Activated naive CD4-positive, alpha-beta T cell treated with anti-CD3 and anti-CD28 coated beads, Interleukin-2, amount 10 ng/mL, durations not matched to agents 7 days and 5 days (primary cell): ENCODE data around the gene LEP.
"Not testable (repeated sequence)": the region's sequence is repeated elsewhere in the genome, so short reads cannot be mapped to it uniquely, and the experiment has no call there.

Experiments
- CTCF ChIA-PET: fragments of 350-600 bp; sonication (Branson Sonifier 250); formaldehyde crosslinking; loops from one replicate; lab custom pipeline; 2021; ENCODE audit warnings: antibody characterized with exemption; lab: Charles Lee
- DNase-seq: peaks from one replicate; pipeline ENCODE4 v3.0.0-alpha.2; 2020
- H3K27ac Mint-ChIP-seq: one replicate; pipeline ENCODE4 v1.8.0; 2021; ENCODE audit warnings: mild to moderate bottlenecking, moderate library complexity, mixed read lengths
- H3K27me3 Mint-ChIP-seq: one replicate; pipeline ENCODE4 v1.8.0; 2021; ENCODE audit warnings: mild to moderate bottlenecking, mixed read lengths
- H3K36me3 Mint-ChIP-seq: one replicate; pipeline ENCODE4 v1.8.0; 2021; ENCODE audit warnings: mixed read lengths
- H3K4me1 Mint-ChIP-seq: one replicate; pipeline ENCODE4 v1.8.0; 2021; ENCODE audit warnings: mixed read lengths
- H3K4me3 Mint-ChIP-seq: one replicate; pipeline ENCODE4 v1.8.0; 2021; ENCODE audit warnings: mild to moderate bottlenecking, moderate library complexity, mixed read lengths
- H3K9me3 Mint-ChIP-seq: one replicate; pipeline ENCODE4 v1.8.0; 2021; ENCODE audit warnings: mixed read lengths

LEP gene

GRCh38 chr7:128280451-128280850, 39.4 kb downstream of the LEP start:
- peaks cover 16% of the 10 kb centered on the region for H3K27me3 Mint-ChIP-seq
- CTCF ChIA-PET, H3K36me3 Mint-ChIP-seq, H3K27ac Mint-ChIP-seq, H3K4me3 Mint-ChIP-seq, H3K4me1 Mint-ChIP-seq, DNase-seq: not testable (repeated sequence)
- peaks cover 11% of the 10 kb centered on the region for H3K9me3 Mint-ChIP-seq

GRCh38 chr7:128281605-128282380, 40.7 kb downstream of the LEP start:
- H3K36me3 Mint-ChIP-seq, result no peaks in the 10 kb centered on the region
- CTCF ChIA-PET, result no interaction called here
- H3K27me3 Mint-ChIP-seq, result peaks cover 10% of the 10 kb centered on the region
- no peak overlapping the region for H3K27ac Mint-ChIP-seq
- H3K4me1 Mint-ChIP-seq, result no peaks in the 10 kb centered on the region
- H3K4me3 Mint-ChIP-seq, result no peak overlapping the region
- H3K9me3 Mint-ChIP-seq, result peaks cover 11% of the 10 kb centered on the region
- DNase-seq, result no peak

- H3K4me1 Mint-ChIP-seq, result no peaks in the 10 kb centered on the region
- CTCF ChIA-PET, result no interaction called here
- H3K36me3 Mint-ChIP-seq, result no peaks in the 10 kb centered on the region
- no peak overlapping the region for H3K27ac Mint-ChIP-seq
- peaks cover 7% of the 10 kb centered on the region for H3K27me3 Mint-ChIP-seq
- DNase-seq, result no peak
- H3K4me3 Mint-ChIP-seq, result no peak overlapping the region
- H3K9me3 Mint-ChIP-seq, result peaks cover 11% of the 10 kb centered on the region
Observed at GRCh38 chr7:128284102-128284501, 43.0 kb downstream of the LEP start.

- Mint-ChIP-seq H3K27ac (no peak overlapping the region), H3K27me3 (no peaks in the 10 kb centered on the region), H3K36me3 (peaks cover 8% of the 10 kb centered on the region), H3K4me3 (no peak overlapping the region), H3K4me1 (no peaks in the 10 kb centered on the region), H3K9me3 (peaks cover 4% of the 10 kb centered on the region)
- CTCF ChIA-PET, result no interaction called here
- no peak for DNase-seq
Observed at GRCh38 chr7:128287556-128287955, 46.5 kb downstream of the LEP start.

GRCh38 chr7:128298004-128298403, 56.9 kb downstream of the LEP start:
- H3K27ac Mint-ChIP-seq, H3K9me3 Mint-ChIP-seq, H3K27me3 Mint-ChIP-seq, H3K4me3 Mint-ChIP-seq, CTCF ChIA-PET, H3K36me3 Mint-ChIP-seq, H3K4me1 Mint-ChIP-seq, DNase-seq: not testable (repeated sequence)

GRCh38 chr7:128299109-128299607, 58.1 kb downstream of the LEP start:
- H3K27me3 Mint-ChIP-seq, result no peaks in the 10 kb centered on the region
- CTCF ChIA-PET, result no interaction called here
- no peak overlapping the region for H3K27ac Mint-ChIP-seq
- H3K4me1 Mint-ChIP-seq, result no peaks in the 10 kb centered on the region
- no peak for DNase-seq
- no peak overlapping the region for H3K4me3 Mint-ChIP-seq
- peaks cover 3% of the 10 kb centered on the region for H3K36me3 Mint-ChIP-seq
- H3K9me3 Mint-ChIP-seq, result no peaks in the 10 kb centered on the region

- no peaks in the 10 kb centered on the region for H3K27me3 Mint-ChIP-seq
- DNase-seq, result no peak
- no peaks in the 10 kb centered on the region for H3K9me3 Mint-ChIP-seq
- no peak overlapping the region for H3K27ac Mint-ChIP-seq
- H3K4me1 Mint-ChIP-seq, result no peaks in the 10 kb centered on the region
- no peak overlapping the region for H3K4me3 Mint-ChIP-seq
- CTCF ChIA-PET, result no interaction called here
- peaks cover 13% of the 10 kb centered on the region for H3K36me3 Mint-ChIP-seq
Observed at GRCh38 chr7:128302139-128302538, 61.1 kb downstream of the LEP start.

GRCh38 chr7:128303133-128303532, 62.1 kb downstream of the LEP start:
- Mint-ChIP-seq H3K36me3 (peaks cover 19% of the 10 kb centered on the region), H3K4me1 (no peaks in the 10 kb centered on the region), H3K9me3 (no peaks in the 10 kb centered on the region), H3K27ac (no peak overlapping the region), H3K27me3 (no peaks in the 10 kb centered on the region), H3K4me3 (no peak overlapping the region)
- CTCF ChIA-PET, result no interaction called here
- no peak for DNase-seq

GRCh38 chr7:128303643-128304042, 62.6 kb downstream of the LEP start:
- CTCF ChIA-PET, result no interaction called here
- DNase-seq, result no peak
- Mint-ChIP-seq H3K9me3 (no peaks in the 10 kb centered on the region), H3K4me1 (no peaks in the 10 kb centered on the region), H3K27me3 (no peaks in the 10 kb centered on the region), H3K27ac (no peak overlapping the region), H3K36me3 (peaks cover 24% of the 10 kb centered on the region), H3K4me3 (no peak overlapping the region)

GRCh38 chr7:128304212-128304611, 63.1 kb downstream of the LEP start:
- no peaks in the 10 kb centered on the region for H3K27me3 Mint-ChIP-seq
- CTCF ChIA-PET, result no interaction called here
- H3K27ac Mint-ChIP-seq, result no peak overlapping the region

GRCh38 chr7:128307061-128307460, 66.0 kb downstream of the LEP start:
- no peaks in the 10 kb centered on the region for H3K9me3 Mint-ChIP-seq
- CTCF ChIA-PET, result interaction anchor here (0.6 to 0.8 kb wide), 2 partner anchors 15 to 118 kb away, joined by 3 read pairs; no protein-coding TSS in a partner anchor
- DNase-seq, result no peak
- H3K27ac Mint-ChIP-seq, result no peak overlapping the region
- peaks cover 35% of the 10 kb centered on the region for H3K36me3 Mint-ChIP-seq
- no peaks in the 10 kb centered on the region for H3K27me3 Mint-ChIP-seq
- H3K4me1 Mint-ChIP-seq, result no peaks in the 10 kb centered on the region
- H3K4me3 Mint-ChIP-seq, result no peak overlapping the region

More at GRCh38 chr7:128304212-128304611, 63.1 kb downstream of the LEP start:
- Mint-ChIP-seq H3K4me3 (no peak overlapping the region), H3K36me3 (peaks cover 27% of the 10 kb centered on the region), H3K9me3 (no peaks in the 10 kb centered on the region), H3K4me1 (no peaks in the 10 kb centered on the region)
- no peak for DNase-seq
